HEK293 (cell line): ENCODE data around the gene CBY2.

Source experiments
- CTCF ChIA-PET: fragments of 350-600 bp; formaldehyde crosslinking; extraction: SDS; loops from one replicate; lab custom pipeline; 2021; ENCODE audit warnings: antibody characterized with exemption; lab: Yijun Ruan, JAX
- POLR2A ChIA-PET: fragments of 300-600 bp; formaldehyde crosslinking; extraction: SDS; loops from one replicate; lab custom pipeline; 2020; ENCODE audit warnings: antibody characterized with exemption, inconsistent platforms; lab: Yijun Ruan, JAX
- H3K27ac ChIP-seq: fragments of 200-500 bp; sonication (Bioruptor generic); 2 replicates; pipeline ENCODE4 v1.5.1; 2014; ENCODE audit warnings: low read depth, low read length, control low read depth, inconsistent platforms; ENCODE audit errors: extremely low read depth
- H3K36me3 ChIP-seq, 2 experiments: fragments of 200-500 bp in 1 of 2; sonication (Bioruptor generic) in 1 of 2; 1 replicate in 1 of 2; 2 replicates in 1 of 2; pipeline ENCODE4 v1.5.1; 2014 to 2017; ENCODE audit warnings: inconsistent platforms in 2 of 2, low read length in 2 of 2; ENCODE audit not compliant: control insufficient read depth in 2 of 2, insufficient read depth in 1 of 2
- H3K4me1 ChIP-seq: fragments of 200-500 bp; sonication (Bioruptor generic); 2 replicates; pipeline ENCODE4 v1.5.1; 2014; ENCODE audit warnings: mild to moderate bottlenecking, low read length, inconsistent platforms; ENCODE audit not compliant: control insufficient read depth, insufficient read depth
- H3K4me3 ChIP-seq: 2 replicates; pipeline ENCODE4 v1.5.1; 2011; ENCODE audit warnings: low read depth, mild to moderate bottlenecking, control low read depth, low read length, moderate library complexity
- H3K9me3 ChIP-seq: fragments of 200-500 bp; sonication (Bioruptor generic); 2 replicates; pipeline ENCODE4 v1.5.1; 2014; ENCODE audit warnings: low read depth, low read length, inconsistent platforms; ENCODE audit not compliant: control insufficient read depth, insufficient read depth
- ATF2 ChIP-seq: fragments of 450-650 bp; formaldehyde crosslinking; IDR thresholded peaks from 2 replicates; pipeline ENCODE4 v1.5.1; 2016; ENCODE audit warnings: missing biosample characterization, missing genetic modification characterization, low read depth
- BCL11A ChIP-seq: fragments of 450-650 bp; formaldehyde crosslinking; IDR thresholded peaks from 2 replicates; pipeline ENCODE4 v1.5.1; 2016; ENCODE audit warnings: low read depth, missing biosample characterization, missing genetic modification characterization
- SCRT2 ChIP-seq: fragments of 450-650 bp; formaldehyde crosslinking; IDR thresholded peaks from 2 replicates; pipeline ENCODE4 v1.5.1; 2016; ENCODE audit warnings: missing biosample characterization, missing genetic modification characterization
- YY2 ChIP-seq: fragments of 450-650 bp; formaldehyde crosslinking; IDR thresholded peaks from 2 replicates; pipeline ENCODE4 v1.5.1; 2016; ENCODE audit warnings: missing biosample characterization, missing genetic modification characterization
- ZBTB10 ChIP-seq: fragments of 450-650 bp; formaldehyde crosslinking; IDR thresholded peaks from 2 replicates; pipeline ENCODE4 v1.5.1; 2016; ENCODE audit warnings: missing biosample characterization, missing genetic modification characterization
- ZBTB17 ChIP-seq: fragments of 450-650 bp; formaldehyde crosslinking; IDR thresholded peaks from 2 replicates; pipeline ENCODE4 v1.5.1; 2016; ENCODE audit warnings: missing biosample characterization, missing genetic modification characterization
- ZFP37 ChIP-seq: fragments of 450-650 bp; formaldehyde crosslinking; IDR thresholded peaks from 2 replicates; pipeline ENCODE4 v1.5.1; 2016; ENCODE audit warnings: missing biosample characterization, missing genetic modification characterization
- ZNF112 ChIP-seq: fragments of 450-650 bp; formaldehyde crosslinking; IDR thresholded peaks from 2 replicates; pipeline ENCODE4 v1.5.0; 2017; ENCODE audit warnings: missing biosample characterization, missing genetic modification characterization
- ZNF175 ChIP-seq: fragments of 450-650 bp; formaldehyde crosslinking; IDR thresholded peaks from 2 replicates; pipeline ENCODE4 v1.5.1; 2016; ENCODE audit warnings: missing biosample characterization, missing genetic modification characterization
- ZNF239 ChIP-seq: fragments of 450-650 bp; formaldehyde crosslinking; IDR thresholded peaks from 2 replicates; pipeline ENCODE4 v1.5.1; 2016; ENCODE audit warnings: missing biosample characterization, missing genetic modification characterization
- ZNF248 ChIP-seq: fragments of 450-650 bp; formaldehyde crosslinking; IDR thresholded peaks from 2 replicates; pipeline ENCODE4 v1.5.1; 2017; ENCODE audit warnings: missing biosample characterization, missing genetic modification characterization
- ZNF292 ChIP-seq: fragments of 450-650 bp; formaldehyde crosslinking; IDR thresholded peaks from 2 replicates; pipeline ENCODE4 v1.5.1; 2016; ENCODE audit warnings: low read depth, missing biosample characterization, missing genetic modification characterization, borderline replicate concordance
- ZNF362 ChIP-seq: fragments of 450-650 bp; formaldehyde crosslinking; IDR thresholded peaks from 2 replicates; pipeline ENCODE4 v1.5.1; 2016; ENCODE audit warnings: missing biosample characterization, missing genetic modification characterization
- ZNF529 ChIP-seq: fragments of 450-650 bp; formaldehyde crosslinking; IDR thresholded peaks from 2 replicates; pipeline ENCODE4 v1.5.1; 2017; ENCODE audit warnings: missing genetic modification characterization, missing biosample characterization; ENCODE audit not compliant: insufficient replicate concordance
- ZNF596 ChIP-seq: fragments of 450-650 bp; IDR thresholded peaks from 2 replicates; pipeline ENCODE4 v1.5.0; 2018; ENCODE audit warnings: missing biosample characterization, mild to moderate bottlenecking, missing genetic modification characterization, moderate library complexity
- ZNF624 ChIP-seq: fragments of 450-650 bp; formaldehyde crosslinking; IDR thresholded peaks from 2 replicates; pipeline ENCODE4 v1.5.1; 2017; ENCODE audit warnings: missing biosample characterization, missing genetic modification characterization
- TF ChIP-seq, protein P1 (sequence below): fragments of 450-650 bp; formaldehyde crosslinking; IDR thresholded peaks from 2 replicates; pipeline ENCODE4 v1.5.1; 2016; ENCODE audit warnings: missing biosample characterization, missing genetic modification characterization
- TF ChIP-seq, protein P2 (sequence below): sonication (generic); formaldehyde crosslinking; IDR thresholded peaks from 2 replicates; pipeline ENCODE4 v1.8.1; 2022; ENCODE audit warnings: mild to moderate bottlenecking, moderate library complexity, missing genetic modification reagents
- TF ChIP-seq, protein P3 (sequence below): fragments of 450-650 bp; formaldehyde crosslinking; IDR thresholded peaks from 2 replicates; pipeline ENCODE4 v1.5.1; 2017; ENCODE audit warnings: missing biosample characterization, missing genetic modification characterization
- TF ChIP-seq, protein P4 (sequence below): fragments of 450-650 bp; formaldehyde crosslinking; IDR thresholded peaks from 2 replicates; pipeline ENCODE4 v1.5.1; 2016; ENCODE audit warnings: missing biosample characterization, missing genetic modification characterization

CBY2 gene

GRCh38 chr13:45702088-45702487 lies at the start of gene CBY2:
Gene CBY2, plus strand, starts transcription at chr13:45702320. Its CDS starts 71 bp downstream, at chr13:45702391.
- no peak within 1 kb of the TSS for H3K4me3 ChIP-seq
- no peak within 1 kb of the TSS for H3K27ac ChIP-seq
- TF ChIP-seq ZNF596 (no peak), ZNF529 (tag by site-specific recombination) (no peak), ATF2 (no peak), ZNF175 (tag by site-specific recombination) (no peak), ZNF239 (no peak), ZBTB17 (tag by site-specific recombination) (no peak), ZNF248 (tag by site-specific recombination) (no peak)
- TF ChIP-seq, protein P1, sequence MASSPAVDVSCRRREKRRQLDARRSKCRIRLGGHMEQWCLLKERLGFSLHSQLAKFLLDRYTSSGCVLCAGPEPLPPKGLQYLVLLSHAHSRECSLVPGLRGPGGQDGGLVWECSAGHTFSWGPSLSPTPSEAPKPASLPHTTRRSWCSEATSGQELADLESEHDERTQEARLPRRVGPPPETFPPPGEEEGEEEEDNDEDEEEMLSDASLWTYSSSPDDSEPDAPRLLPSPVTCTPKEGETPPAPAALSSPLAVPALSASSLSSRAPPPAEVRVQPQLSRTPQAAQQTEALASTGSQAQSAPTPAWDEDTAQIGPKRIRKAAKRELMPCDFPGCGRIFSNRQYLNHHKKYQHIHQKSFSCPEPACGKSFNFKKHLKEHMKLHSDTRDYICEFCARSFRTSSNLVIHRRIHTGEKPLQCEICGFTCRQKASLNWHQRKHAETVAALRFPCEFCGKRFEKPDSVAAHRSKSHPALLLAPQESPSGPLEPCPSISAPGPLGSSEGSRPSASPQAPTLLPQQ (tag by site-specific recombination) = no peak
- TF ChIP-seq, protein P2, sequence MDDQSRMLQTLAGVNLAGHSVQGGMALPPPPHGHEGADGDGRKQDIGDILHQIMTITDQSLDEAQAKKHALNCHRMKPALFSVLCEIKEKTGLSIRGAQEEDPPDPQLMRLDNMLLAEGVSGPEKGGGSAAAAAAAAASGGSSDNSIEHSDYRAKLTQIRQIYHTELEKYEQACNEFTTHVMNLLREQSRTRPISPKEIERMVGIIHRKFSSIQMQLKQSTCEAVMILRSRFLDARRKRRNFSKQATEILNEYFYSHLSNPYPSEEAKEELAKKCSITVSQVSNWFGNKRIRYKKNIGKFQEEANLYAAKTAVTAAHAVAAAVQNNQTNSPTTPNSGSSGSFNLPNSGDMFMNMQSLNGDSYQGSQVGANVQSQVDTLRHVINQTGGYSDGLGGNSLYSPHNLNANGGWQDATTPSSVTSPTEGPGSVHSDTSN = no peak
- ChIA-PET POLR2A (no interaction called here), CTCF (interaction anchor here (0.9 to 1.3 kb wide), 2 partner anchors 19 to 79 kb away, joined by 3 read pairs; no protein-coding TSS in a partner anchor)
- H3K9me3 ChIP-seq = no peaks in the 10 kb centered on the region
- no peaks in the 10 kb centered on the region for H3K36me3 ChIP-seq
- H3K4me1 ChIP-seq = no peaks in the 10 kb centered on the region

DNA sequence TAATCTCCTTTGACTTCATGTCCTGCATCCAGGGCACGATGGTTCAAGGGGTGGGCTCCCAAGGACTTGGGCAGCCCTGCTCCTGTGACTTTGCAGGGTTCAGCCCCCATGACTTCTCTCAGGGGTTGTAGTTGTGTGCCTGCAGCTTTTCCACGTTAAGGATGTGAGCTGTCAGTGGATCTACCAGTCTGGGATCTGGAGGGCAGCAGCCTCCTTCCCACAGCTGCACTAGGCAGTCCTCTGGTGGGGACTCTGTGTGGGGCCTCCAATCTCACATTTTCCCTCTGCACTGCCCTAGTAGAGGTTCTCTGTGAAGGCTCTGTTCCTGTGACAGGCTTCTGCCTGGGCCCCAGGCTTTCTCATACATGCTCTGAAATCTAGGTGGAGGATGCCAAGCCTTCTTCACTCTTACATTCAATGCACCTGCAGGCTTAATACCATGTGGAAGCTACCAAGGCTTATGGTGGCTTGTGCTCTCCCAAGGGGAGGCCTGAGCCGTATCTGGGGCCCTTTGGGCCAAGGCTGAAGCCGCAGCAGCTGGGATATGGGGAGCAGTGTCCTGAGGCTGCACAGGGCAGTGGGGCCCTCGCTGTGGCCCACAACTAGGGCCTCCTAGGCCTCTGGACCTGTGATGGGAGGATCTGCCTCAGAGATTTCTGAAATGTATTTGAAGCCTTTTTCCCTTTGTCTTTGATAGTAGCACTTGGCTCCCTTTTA lies 47.3 kb upstream of the CBY2 start:
- Histone ChIP-seq H3K9me3 (no peaks in the 10 kb centered on the region), H3K4me3 (no peak overlapping the region), H3K36me3 (no peaks in the 10 kb centered on the region), H3K27ac (no peak overlapping the region), H3K4me1 (no peaks in the 10 kb centered on the region)
- CTCF ChIA-PET = no interaction called here
- POLR2A ChIA-PET = no interaction called here
- TF ChIP-seq BCL11A (tag by site-specific recombination) (no peak), ZNF362 (tag by site-specific recombination) (no peak), ZNF292 (tag by site-specific recombination) (no peak), SCRT2 (tag by site-specific recombination) (no peak), ZFP37 (no peak), YY2 (tag by site-specific recombination) (no peak), ZBTB10 (tag by site-specific recombination) (no peak), ZNF624 (tag by site-specific recombination) (no peak), ZNF112 (tag by site-specific recombination) (no peak)
- TF ChIP-seq, protein P3, sequence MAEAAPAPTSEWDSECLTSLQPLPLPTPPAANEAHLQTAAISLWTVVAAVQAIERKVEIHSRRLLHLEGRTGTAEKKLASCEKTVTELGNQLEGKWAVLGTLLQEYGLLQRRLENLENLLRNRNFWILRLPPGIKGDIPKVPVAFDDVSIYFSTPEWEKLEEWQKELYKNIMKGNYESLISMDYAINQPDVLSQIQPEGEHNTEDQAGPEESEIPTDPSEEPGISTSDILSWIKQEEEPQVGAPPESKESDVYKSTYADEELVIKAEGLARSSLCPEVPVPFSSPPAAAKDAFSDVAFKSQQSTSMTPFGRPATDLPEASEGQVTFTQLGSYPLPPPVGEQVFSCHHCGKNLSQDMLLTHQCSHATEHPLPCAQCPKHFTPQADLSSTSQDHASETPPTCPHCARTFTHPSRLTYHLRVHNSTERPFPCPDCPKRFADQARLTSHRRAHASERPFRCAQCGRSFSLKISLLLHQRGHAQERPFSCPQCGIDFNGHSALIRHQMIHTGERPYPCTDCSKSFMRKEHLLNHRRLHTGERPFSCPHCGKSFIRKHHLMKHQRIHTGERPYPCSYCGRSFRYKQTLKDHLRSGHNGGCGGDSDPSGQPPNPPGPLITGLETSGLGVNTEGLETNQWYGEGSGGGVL = no peak
- TF ChIP-seq, protein P4, sequence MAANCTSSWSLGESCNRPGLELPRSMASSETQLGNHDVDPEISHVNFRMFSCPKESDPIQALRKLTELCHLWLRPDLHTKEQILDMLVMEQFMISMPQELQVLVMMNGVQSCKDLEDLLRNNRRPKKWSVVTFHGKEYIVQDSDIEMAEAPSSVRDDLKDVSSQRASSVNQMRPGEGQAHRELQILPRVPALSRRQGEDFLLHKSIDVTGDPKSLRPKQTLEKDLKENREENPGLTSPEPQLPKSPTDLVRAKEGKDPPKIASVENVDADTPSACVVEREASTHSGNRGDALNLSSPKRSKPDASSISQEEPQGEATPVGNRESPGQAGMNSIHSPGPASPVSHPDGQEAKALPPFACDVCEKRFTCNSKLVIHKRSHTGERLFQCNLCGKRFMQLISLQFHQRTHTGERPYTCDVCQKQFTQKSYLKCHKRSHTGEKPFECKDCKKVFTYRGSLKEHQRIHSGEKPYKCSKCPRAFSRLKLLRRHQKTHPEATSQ (tag by site-specific recombination) = no peak
